WERI-Rb-1 (cell line): ENCODE data around the gene MACROD2.

Source experiments
- DNase-seq: peaks from one replicate; pipeline ENCODE4 v3.0.0-alpha.2; 2020
- H3K27ac ChIP-seq: fragments of 250-450 bp; sonication (Bioruptor Pico); 2 replicates; pipeline ENCODE4 v1.5.1; 2020; ENCODE audit warnings: mild to moderate bottlenecking, moderate library complexity
- H3K27me3 ChIP-seq: fragments of 250-450 bp; sonication (Bioruptor Pico); 2 replicates; pipeline ENCODE4 v1.5.1; 2021; ENCODE audit warnings: mild to moderate bottlenecking, low read depth, moderate library complexity; ENCODE audit not compliant: insufficient read depth, severe bottlenecking
- H3K36me3 ChIP-seq: fragments of 250-450 bp; sonication (Bioruptor Pico); 2 replicates; pipeline ENCODE4 v1.5.1; 2020; ENCODE audit warnings: mild to moderate bottlenecking, moderate library complexity
- H3K4me3 ChIP-seq: 2 replicates; pipeline ENCODE4 v1.5.1; 2011; ENCODE audit warnings: low read depth, mild to moderate bottlenecking, control low read depth, low read length
- H3K9me3 ChIP-seq: fragments of 250-450 bp; sonication (Bioruptor Pico); 2 replicates; pipeline ENCODE4 v1.5.1; 2021; ENCODE audit warnings: mild to moderate bottlenecking, moderate library complexity; ENCODE audit not compliant: severe bottlenecking
- TF ChIP-seq, protein P1 (sequence below): IDR thresholded peaks from 2 replicates; pipeline ENCODE4 v1.5.1; 2011; ENCODE audit warnings: low read depth, mild to moderate bottlenecking, control low read depth, inconsistent platforms, low read length

Gene MACROD2

DNA sequence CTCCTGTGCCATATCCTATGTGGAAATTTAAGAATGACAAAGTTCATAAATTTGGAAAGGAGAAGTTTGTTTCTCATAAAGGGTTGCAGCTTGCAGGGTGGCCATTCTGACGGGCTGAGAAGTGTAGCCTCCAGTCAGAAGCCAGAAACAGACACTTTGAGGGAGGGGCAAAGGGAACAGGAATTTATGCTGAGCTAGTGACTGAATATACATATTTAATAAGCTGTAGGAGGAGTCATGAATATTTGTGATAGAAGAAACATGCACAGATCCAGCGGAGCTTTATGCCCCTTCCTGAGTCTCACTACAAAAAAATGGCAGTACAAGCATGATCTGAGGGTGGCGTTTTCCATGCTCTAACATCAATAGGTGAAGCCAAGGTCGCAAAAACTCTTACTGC lies 1779.6 kb downstream of the MACROD2 start:
- no peak for DNase-seq
- H3K27ac ChIP-seq: no peak overlapping the region
- H3K36me3 ChIP-seq: no peaks in the 10 kb centered on the region
- TF ChIP-seq, protein P1, sequence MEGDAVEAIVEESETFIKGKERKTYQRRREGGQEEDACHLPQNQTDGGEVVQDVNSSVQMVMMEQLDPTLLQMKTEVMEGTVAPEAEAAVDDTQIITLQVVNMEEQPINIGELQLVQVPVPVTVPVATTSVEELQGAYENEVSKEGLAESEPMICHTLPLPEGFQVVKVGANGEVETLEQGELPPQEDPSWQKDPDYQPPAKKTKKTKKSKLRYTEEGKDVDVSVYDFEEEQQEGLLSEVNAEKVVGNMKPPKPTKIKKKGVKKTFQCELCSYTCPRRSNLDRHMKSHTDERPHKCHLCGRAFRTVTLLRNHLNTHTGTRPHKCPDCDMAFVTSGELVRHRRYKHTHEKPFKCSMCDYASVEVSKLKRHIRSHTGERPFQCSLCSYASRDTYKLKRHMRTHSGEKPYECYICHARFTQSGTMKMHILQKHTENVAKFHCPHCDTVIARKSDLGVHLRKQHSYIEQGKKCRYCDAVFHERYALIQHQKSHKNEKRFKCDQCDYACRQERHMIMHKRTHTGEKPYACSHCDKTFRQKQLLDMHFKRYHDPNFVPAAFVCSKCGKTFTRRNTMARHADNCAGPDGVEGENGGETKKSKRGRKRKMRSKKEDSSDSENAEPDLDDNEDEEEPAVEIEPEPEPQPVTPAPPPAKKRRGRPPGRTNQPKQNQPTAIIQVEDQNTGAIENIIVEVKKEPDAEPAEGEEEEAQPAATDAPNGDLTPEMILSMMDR: no peak
- no peak overlapping the region for H3K4me3 ChIP-seq
- H3K27me3 ChIP-seq: no peaks in the 10 kb centered on the region
- H3K9me3 ChIP-seq: no peaks in the 10 kb centered on the region

DNA sequence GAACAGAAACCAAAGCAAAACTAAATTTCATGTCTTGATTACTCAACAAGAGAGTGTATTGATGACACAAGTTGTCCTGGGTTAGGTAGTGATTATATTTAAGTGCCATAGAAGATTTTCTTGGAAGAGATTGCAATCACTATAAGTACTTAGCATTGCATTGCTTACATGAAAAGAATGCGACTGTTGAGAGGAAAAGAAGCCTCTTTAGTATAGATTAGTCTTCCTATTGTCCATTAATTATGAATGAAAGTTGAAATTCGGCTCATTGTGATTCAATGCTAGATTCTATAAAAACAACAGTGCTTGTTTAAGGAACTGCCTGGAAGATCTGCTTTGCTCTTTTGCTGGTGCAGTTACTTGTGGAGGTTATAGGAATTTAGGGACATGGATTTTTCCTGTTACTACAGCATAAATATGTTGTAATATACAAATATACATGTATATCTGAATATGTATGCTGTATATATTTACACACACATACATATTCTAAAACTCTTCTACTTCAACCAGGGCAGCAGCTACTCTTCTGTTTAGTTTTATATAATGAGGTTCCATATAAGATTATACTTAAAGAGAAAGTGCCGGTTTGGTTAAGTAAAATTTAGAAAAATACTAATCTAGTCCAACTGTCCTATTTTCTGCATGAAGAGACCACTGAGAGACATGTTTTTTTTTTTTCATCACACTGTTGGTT lies 1781.6 kb downstream of the MACROD2 start:
- Histone ChIP-seq H3K27ac (no peak overlapping the region), H3K27me3 (no peaks in the 10 kb centered on the region), H3K9me3 (no peaks in the 10 kb centered on the region), H3K36me3 (no peaks in the 10 kb centered on the region), H3K4me3 (no peak overlapping the region)
- no peak for DNase-seq
- TF ChIP-seq, protein P1: no peak

DNA sequence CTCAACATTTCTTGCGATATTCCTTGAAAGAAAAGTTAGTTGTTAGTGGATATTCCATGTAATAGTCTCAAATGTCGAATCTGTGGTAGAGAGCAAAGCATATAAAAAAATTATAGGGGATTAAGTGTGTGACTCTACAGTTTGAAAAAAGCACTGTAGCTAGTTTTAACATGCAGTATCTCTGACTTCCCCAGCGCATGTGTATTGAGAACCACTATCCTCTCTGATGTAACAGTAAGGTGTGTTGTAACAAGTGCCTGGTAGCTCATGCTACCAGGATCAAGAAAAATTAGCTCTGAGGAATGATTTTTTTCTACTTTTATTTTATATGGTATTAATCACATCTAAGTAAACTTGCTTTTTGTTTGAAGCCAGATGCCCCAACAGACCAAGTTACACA lies 1788.7 kb downstream of the MACROD2 start:
- no peak overlapping the region for H3K4me3 ChIP-seq
- no peak overlapping the region for H3K27ac ChIP-seq
- H3K27me3 ChIP-seq: no peaks in the 10 kb centered on the region
- DNase-seq: no peak
- no peaks in the 10 kb centered on the region for H3K36me3 ChIP-seq
- no peaks in the 10 kb centered on the region for H3K9me3 ChIP-seq
- TF ChIP-seq, protein P1: no peak

DNA sequence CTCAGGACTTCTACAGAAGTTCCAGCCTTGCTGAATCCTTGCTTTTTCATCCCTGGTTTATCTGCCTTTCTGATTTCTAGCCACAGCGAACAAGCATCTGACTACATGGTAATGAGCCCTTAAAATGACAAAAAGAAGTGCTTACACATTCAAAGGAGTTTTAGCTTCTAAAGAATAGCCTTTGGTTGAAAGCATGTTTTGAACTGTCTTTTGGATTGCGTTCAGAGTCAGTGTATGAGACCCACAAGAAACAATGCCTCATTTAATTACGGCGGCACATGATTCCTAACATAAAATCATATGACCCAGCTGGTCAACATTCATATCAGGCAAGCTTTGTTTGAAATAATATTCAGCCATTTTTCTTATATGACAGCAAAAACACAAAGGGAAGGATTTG lies 1793.8 kb downstream of the MACROD2 start:
- no peak for DNase-seq
- H3K4me3 ChIP-seq: no peak overlapping the region
- TF ChIP-seq, protein P1: no peak
- H3K27me3 ChIP-seq: no peaks in the 10 kb centered on the region
- no peaks in the 10 kb centered on the region for H3K36me3 ChIP-seq
- no peaks in the 10 kb centered on the region for H3K9me3 ChIP-seq
- H3K27ac ChIP-seq: no peak overlapping the region

DNA sequence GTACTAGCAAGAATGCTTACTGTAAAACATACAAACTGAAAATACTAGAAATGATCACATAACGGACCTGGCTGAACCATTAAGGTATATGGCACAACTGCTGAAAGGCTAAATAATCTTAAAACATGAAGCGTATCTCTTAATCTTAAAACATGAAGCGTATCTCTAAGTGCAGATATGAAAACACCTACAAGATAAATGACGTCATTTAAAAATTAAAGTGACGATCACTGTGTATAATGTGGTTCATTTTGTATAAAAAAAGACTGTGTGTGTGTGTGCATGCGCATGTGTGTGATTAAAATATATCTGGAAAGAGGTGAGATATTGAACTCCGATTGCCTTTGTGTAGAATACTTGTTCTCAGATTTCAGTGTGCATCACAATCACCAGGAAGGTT lies 1797.5 kb downstream of the MACROD2 start:
- DNase-seq: no peak

More for the DNA sequence above, 1797.5 kb downstream of the MACROD2 start:
- H3K4me3 ChIP-seq: no peak overlapping the region
- no peaks in the 10 kb centered on the region for H3K9me3 ChIP-seq
- no peaks in the 10 kb centered on the region for H3K36me3 ChIP-seq
- H3K27me3 ChIP-seq: no peaks in the 10 kb centered on the region
- TF ChIP-seq, protein P1: no peak
- H3K27ac ChIP-seq: no peak overlapping the region
